SK-N-SH treated with all-trans-retinoic acid at 6 μM for 48 hours (cell line): Measurements from ENCODE around the gene GPR183.

ENCODE experiments used
- ATAC-seq: fragments of 200-7000 bp; cut with Tn5 transposase; 3 replicates; pipeline ENCODE4 v1.9.1; 2020; ENCODE audit warnings: mild to moderate bottlenecking, moderate library complexity
- ARNTL ChIP-seq: fragments of 450-650 bp; formaldehyde crosslinking; IDR thresholded peaks from 2 replicates; pipeline ENCODE4 v1.5.0; 2020; ENCODE audit warnings: low read depth, mild to moderate bottlenecking, moderate library complexity, borderline replicate concordance
- BACH2 ChIP-seq: fragments of 250-450 bp; sonication (Bioruptor Pico); IDR thresholded peaks from 2 replicates; pipeline ENCODE4 v1.9.0; 2021; ENCODE audit warnings: mild to moderate bottlenecking, borderline replicate concordance
- CREB5 ChIP-seq: fragments of 250-450 bp; sonication (Bioruptor Pico); IDR thresholded peaks from 2 replicates; pipeline ENCODE4 v1.5.1; 2020; ENCODE audit warnings: low read depth, mild to moderate bottlenecking, moderate library complexity
- CSDC2 ChIP-seq: fragments of 250-450 bp; sonication (Bioruptor Pico); IDR thresholded peaks from 2 replicates; pipeline ENCODE4 v1.5.0; 2020; ENCODE audit warnings: mild to moderate bottlenecking, moderate library complexity
- ESRRG ChIP-seq: fragments of 250-450 bp; sonication (Bioruptor Pico); IDR thresholded peaks from 2 replicates; pipeline ENCODE4 v1.6.1; 2021; ENCODE audit warnings: mild to moderate bottlenecking
- GLIS3 ChIP-seq: fragments of 250-450 bp; sonication (Bioruptor Pico); IDR thresholded peaks from 2 replicates; pipeline ENCODE4 v1.5.0; 2020; ENCODE audit warnings: mild to moderate bottlenecking, moderate library complexity
- ISL1 ChIP-seq: fragments of 250-450 bp; sonication (Bioruptor Pico); IDR thresholded peaks from 2 replicates; pipeline ENCODE4 v2.1.2; 2022; ENCODE audit warnings: mild to moderate bottlenecking, moderate library complexity
- OSR1 ChIP-seq: fragments of 250-450 bp; sonication (Bioruptor Pico); IDR thresholded peaks from 2 replicates; pipeline ENCODE4 v1.8.0; 2022; ENCODE audit warnings: moderate library complexity, mild to moderate bottlenecking, inconsistent platforms
- PPARA ChIP-seq: fragments of 250-450 bp; sonication (Bioruptor Pico); IDR thresholded peaks from 2 replicates; pipeline ENCODE4 v1.5.0; 2020; ENCODE audit warnings: mild to moderate bottlenecking, borderline replicate concordance
- RARB ChIP-seq: fragments of 250-450 bp; sonication (Bioruptor Pico); IDR thresholded peaks from 2 replicates; pipeline ENCODE4 v1.8.0; 2021; ENCODE audit warnings: mild to moderate bottlenecking, moderate library complexity
- SNAI2 ChIP-seq: fragments of 250-450 bp; sonication (Bioruptor Pico); IDR thresholded peaks from 2 replicates; pipeline ENCODE4 v1.5.0; 2020; ENCODE audit warnings: mild to moderate bottlenecking, moderate library complexity
- TCF4 ChIP-seq: fragments of 250-450 bp; sonication (Bioruptor Pico); IDR thresholded peaks from 2 replicates; pipeline ENCODE4 v1.8.0; 2021; ENCODE audit warnings: mild to moderate bottlenecking, moderate library complexity, borderline replicate concordance
- TOX ChIP-seq: fragments of 250-450 bp; sonication (Bioruptor Pico); IDR thresholded peaks from 2 replicates; pipeline ENCODE4 v1.8.0; 2021; ENCODE audit warnings: mild to moderate bottlenecking, moderate library complexity, borderline replicate concordance
- ZC3H10 ChIP-seq: fragments of 250-450 bp; sonication (Bioruptor Pico); IDR thresholded peaks from 2 replicates; pipeline ENCODE4 v1.5.1; 2021; ENCODE audit warnings: mild to moderate bottlenecking, moderate library complexity
- ZFP3 ChIP-seq: fragments of 250-450 bp; sonication (Bioruptor Pico); IDR thresholded peaks from 2 replicates; pipeline ENCODE4 v1.5.0; 2020; ENCODE audit warnings: mild to moderate bottlenecking, moderate library complexity
- ZFP30 ChIP-seq: fragments of 450-650 bp; formaldehyde crosslinking; IDR thresholded peaks from 2 replicates; pipeline ENCODE4 v1.5.0; 2022; ENCODE audit warnings: mild to moderate bottlenecking, moderate library complexity
- ZNF565 ChIP-seq: fragments of 450-650 bp; formaldehyde crosslinking; conservative IDR thresholded peaks from 2 replicates; pipeline ENCODE4 v1.5.0; 2020; ENCODE audit warnings: low read depth, mild to moderate bottlenecking, moderate library complexity
- ZNF70 ChIP-seq: fragments of 450-650 bp; formaldehyde crosslinking; IDR thresholded peaks from 2 replicates; pipeline ENCODE4 v1.5.0; 2020; ENCODE audit warnings: mild to moderate bottlenecking, moderate library complexity
- ZNF8 ChIP-seq: fragments of 450-650 bp; formaldehyde crosslinking; IDR thresholded peaks from 2 replicates; pipeline ENCODE4 v1.5.0; 2020; ENCODE audit warnings: mild to moderate bottlenecking, moderate library complexity
- TF ChIP-seq, protein P1 (sequence below): fragments of 250-450 bp; sonication (Bioruptor Pico); IDR thresholded peaks from 2 replicates; pipeline ENCODE4 v1.8.0; 2021; ENCODE audit warnings: low read depth, mild to moderate bottlenecking, moderate library complexity, borderline replicate concordance
- TF ChIP-seq, protein P2 (sequence below): fragments of 250-450 bp; sonication (Bioruptor Pico); IDR thresholded peaks from 2 replicates; pipeline ENCODE4 v1.5.0; 2020; ENCODE audit warnings: mild to moderate bottlenecking, moderate library complexity
- TF ChIP-seq, protein P3 (sequence below): fragments of 250-450 bp; sonication (Bioruptor Pico); IDR thresholded peaks from 2 replicates; pipeline ENCODE4 v1.5.1; 2021; ENCODE audit warnings: mild to moderate bottlenecking, moderate library complexity

GPR183 gene

DNA sequence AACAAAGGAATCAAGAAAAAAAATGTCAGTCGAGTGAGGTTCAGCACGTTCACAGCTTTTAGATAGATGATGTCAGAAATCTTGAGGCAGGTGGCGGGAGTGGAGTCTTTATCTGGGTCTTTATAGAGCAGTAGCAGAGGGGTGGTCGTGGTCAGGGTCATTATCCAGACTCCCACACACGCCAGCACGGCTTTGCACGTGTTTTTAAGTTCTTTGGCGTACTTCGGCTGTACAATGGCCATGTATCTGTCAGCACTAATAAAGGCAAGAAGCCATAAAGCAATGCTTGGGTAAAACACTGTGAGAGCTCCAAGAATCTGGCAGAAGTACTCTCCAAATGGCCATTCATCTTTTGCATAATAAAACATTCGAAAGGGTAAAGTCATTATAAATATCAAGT, 51.9 kb downstream of the GPR183 start:
- TF ChIP-seq SNAI2 (CRISPR knock-in tag) (no peak), TCF4 (CRISPR knock-in tag) (no peak), CREB5 (CRISPR knock-in tag) (no peak), ZNF70 (no peak), ZNF8 (no peak), CSDC2 (CRISPR knock-in tag) (no peak), GLIS3 (no peak), OSR1 (CRISPR knock-in tag) (no peak), TOX (CRISPR knock-in tag) (no peak), RARB (CRISPR knock-in tag) (no peak), ZNF565 (CRISPR knock-in tag) (no peak), ZFP3 (CRISPR knock-in tag) (no peak), BACH2 (CRISPR knock-in tag) (no peak), ARNTL (CRISPR knock-in tag) (no peak), ZC3H10 (no peak)
- TF ChIP-seq, protein P1, sequence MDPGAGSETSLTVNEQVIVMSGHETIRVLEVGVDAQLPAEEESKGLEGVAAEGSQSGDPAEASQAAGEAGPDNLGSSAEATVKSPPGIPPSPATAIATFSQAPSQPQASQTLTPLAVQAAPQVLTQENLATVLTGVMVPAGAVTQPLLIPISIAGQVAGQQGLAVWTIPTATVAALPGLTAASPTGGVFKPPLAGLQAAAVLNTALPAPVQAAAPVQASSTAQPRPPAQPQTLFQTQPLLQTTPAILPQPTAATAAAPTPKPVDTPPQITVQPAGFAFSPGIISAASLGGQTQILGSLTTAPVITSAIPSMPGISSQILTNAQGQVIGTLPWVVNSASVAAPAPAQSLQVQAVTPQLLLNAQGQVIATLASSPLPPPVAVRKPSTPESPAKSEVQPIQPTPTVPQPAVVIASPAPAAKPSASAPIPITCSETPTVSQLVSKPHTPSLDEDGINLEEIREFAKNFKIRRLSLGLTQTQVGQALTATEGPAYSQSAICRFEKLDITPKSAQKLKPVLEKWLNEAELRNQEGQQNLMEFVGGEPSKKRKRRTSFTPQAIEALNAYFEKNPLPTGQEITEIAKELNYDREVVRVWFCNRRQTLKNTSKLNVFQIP: no peak
- TF ChIP-seq, protein P2, sequence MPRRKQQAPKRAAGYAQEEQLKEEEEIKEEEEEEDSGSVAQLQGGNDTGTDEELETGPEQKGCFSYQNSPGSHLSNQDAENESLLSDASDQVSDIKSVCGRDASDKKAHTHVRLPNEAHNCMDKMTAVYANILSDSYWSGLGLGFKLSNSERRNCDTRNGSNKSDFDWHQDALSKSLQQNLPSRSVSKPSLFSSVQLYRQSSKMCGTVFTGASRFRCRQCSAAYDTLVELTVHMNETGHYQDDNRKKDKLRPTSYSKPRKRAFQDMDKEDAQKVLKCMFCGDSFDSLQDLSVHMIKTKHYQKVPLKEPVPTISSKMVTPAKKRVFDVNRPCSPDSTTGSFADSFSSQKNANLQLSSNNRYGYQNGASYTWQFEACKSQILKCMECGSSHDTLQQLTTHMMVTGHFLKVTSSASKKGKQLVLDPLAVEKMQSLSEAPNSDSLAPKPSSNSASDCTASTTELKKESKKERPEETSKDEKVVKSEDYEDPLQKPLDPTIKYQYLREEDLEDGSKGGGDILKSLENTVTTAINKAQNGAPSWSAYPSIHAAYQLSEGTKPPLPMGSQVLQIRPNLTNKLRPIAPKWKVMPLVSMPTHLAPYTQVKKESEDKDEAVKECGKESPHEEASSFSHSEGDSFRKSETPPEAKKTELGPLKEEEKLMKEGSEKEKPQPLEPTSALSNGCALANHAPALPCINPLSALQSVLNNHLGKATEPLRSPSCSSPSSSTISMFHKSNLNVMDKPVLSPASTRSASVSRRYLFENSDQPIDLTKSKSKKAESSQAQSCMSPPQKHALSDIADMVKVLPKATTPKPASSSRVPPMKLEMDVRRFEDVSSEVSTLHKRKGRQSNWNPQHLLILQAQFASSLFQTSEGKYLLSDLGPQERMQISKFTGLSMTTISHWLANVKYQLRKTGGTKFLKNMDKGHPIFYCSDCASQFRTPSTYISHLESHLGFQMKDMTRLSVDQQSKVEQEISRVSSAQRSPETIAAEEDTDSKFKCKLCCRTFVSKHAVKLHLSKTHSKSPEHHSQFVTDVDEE (CRISPR knock-in tag): no peak
- ATAC-seq: no peak

- ATAC-seq: no peak
- TF ChIP-seq TCF4 (CRISPR knock-in tag) (no peak), BACH2 (CRISPR knock-in tag) (no peak), ZNF565 (CRISPR knock-in tag) (no peak), ESRRG (CRISPR knock-in tag) (no peak), TOX (CRISPR knock-in tag) (no peak), CSDC2 (CRISPR knock-in tag) (no peak), SNAI2 (CRISPR knock-in tag) (no peak), ZFP3 (CRISPR knock-in tag) (no peak)
- TF ChIP-seq, protein P3, sequence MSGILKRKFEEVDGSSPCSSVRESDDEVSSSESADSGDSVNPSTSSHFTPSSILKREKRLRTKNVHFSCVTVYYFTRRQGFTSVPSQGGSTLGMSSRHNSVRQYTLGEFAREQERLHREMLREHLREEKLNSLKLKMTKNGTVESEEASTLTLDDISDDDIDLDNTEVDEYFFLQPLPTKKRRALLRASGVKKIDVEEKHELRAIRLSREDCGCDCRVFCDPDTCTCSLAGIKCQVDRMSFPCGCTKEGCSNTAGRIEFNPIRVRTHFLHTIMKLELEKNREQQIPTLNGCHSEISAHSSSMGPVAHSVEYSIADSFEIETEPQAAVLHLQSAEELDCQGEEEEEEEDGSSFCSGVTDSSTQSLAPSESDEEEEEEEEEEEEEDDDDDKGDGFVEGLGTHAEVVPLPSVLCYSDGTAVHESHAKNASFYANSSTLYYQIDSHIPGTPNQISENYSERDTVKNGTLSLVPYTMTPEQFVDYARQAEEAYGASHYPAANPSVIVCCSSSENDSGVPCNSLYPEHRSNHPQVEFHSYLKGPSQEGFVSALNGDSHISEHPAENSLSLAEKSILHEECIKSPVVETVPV: no peak
- TF ChIP-seq, protein P2 (CRISPR knock-in tag): no peak
Measured at GRCh38 chr13:99254830-99255229, 52.4 kb downstream of the GPR183 start.

DNA sequence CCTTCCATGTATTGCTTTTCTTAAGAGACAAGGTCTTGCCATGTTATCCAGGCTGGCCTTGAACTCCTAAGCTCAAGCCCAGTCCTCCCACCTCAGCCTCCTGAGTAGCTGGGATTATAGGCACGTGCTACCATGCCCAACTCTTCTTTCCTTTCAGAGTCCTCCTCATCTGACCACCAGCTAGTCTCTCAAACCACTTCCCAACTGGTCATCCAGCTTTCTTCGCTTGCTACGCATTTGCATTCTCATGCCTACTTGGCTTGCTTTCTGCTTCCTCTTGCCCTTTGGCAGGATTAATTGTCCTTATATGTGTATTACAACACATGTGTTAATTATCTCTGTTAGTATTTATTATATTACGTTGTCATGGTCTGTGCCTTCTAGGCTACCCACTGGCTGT, 55.3 kb downstream of the GPR183 start:
- TF ChIP-seq ZNF8 (no peak), TOX (CRISPR knock-in tag) (no peak), CSDC2 (CRISPR knock-in tag) (no peak), ARNTL (CRISPR knock-in tag) (no peak), ZNF70 (no peak), OSR1 (CRISPR knock-in tag) (no peak), TCF4 (CRISPR knock-in tag) (no peak), CREB5 (CRISPR knock-in tag) (no peak), ISL1 (no peak), GLIS3 (no peak), ZFP30 (no peak), ESRRG (CRISPR knock-in tag) (no peak), RARB (CRISPR knock-in tag) (no peak), PPARA (CRISPR knock-in tag) (no peak)
- TF ChIP-seq, protein P3: no peak
- TF ChIP-seq, protein P1: no peak
- TF ChIP-seq, all 23 proteins: peak for 0
- no peak for ATAC-seq
